Measurements from ENCODE around the gene NACC2. TPM values are rescaled to one million over a fixed set of nuclear protein-coding genes. Genes with fewer than 3 reads are reported as not detected.
A peak's percentile ranks its signal among the peaks of the same experiment; 100 is the strongest.

Gene NACC2
- total RNA-seq, 1 experiment from 2014 or later = 62.0 TPM

DNA sequence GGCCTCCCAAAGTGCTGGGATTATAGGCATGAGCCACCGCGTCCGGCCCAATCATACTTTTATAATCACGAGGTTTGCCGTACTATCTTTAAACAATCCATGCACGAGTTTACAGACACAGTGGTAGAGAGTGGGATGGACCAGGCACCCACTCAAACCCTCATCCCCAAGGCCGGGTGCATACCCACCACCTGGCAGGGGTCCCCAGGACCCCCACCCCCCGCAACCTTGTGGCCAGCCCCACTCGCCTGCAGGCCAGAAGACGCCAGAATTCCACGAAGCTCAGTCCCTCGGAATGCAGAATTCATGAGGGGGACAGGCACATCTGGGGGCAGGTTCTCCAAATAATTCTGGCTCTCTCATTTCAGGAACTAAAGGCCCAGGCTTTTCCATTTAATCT is 17.1 kb downstream of the NACC2 start:
- no peak for DNase-seq (ENCODE audit: low read depth, low spot score)
- Histone ChIP-seq H3K9me3 (ENCODE audit: control insufficient read depth, insufficient read depth, low read depth, low read length) (no peaks in the 10 kb centered on the region), H3K4me1 (ENCODE audit: control insufficient read depth, insufficient read depth, low read length) (peaks cover 52% of the 10 kb centered on the region), H3K27ac (ENCODE audit: low read length) (peak overlapping the region; percentile 69; the same call in 1 of the 2 replicates), H3K4me3 (ENCODE audit: low read depth in 2 of 2, low read length in 2 of 2) (no peak overlapping the region), H3K27me3 (ENCODE audit: control insufficient read depth, insufficient read depth, low read length) (no peaks in the 10 kb centered on the region), H3K36me3 (ENCODE audit: control insufficient read depth, insufficient read depth, low read length) (no peaks in the 10 kb centered on the region)
- BruUV-seq (replicated peaks) = no TSS peak
- in situ Hi-C loops (cut with HindIII; ENCODE audit: low pct_unique_long_range_greater_than_20kb, low sequenced_read_pairs) (no loop called here), intact Hi-C loops (cut with micrococcal nuclease; ENCODE audit: unreplicated experiment) (no loop called here)
- TF ChIP-seq POLR2AphosphoS5 (IDR thresholded peaks at IDR 0.05; ENCODE audit: low read depth, low read length) (no peak), TCF7L2 (IDR thresholded peaks at IDR 0.05; ENCODE audit: low read depth, low read length) (no peak), SIN3A (IDR thresholded peaks at IDR 0.05; ENCODE audit: borderline replicate concordance, insufficient read depth, low read depth, low read length) (no peak)
- TF ChIP-seq, protein P1, sequence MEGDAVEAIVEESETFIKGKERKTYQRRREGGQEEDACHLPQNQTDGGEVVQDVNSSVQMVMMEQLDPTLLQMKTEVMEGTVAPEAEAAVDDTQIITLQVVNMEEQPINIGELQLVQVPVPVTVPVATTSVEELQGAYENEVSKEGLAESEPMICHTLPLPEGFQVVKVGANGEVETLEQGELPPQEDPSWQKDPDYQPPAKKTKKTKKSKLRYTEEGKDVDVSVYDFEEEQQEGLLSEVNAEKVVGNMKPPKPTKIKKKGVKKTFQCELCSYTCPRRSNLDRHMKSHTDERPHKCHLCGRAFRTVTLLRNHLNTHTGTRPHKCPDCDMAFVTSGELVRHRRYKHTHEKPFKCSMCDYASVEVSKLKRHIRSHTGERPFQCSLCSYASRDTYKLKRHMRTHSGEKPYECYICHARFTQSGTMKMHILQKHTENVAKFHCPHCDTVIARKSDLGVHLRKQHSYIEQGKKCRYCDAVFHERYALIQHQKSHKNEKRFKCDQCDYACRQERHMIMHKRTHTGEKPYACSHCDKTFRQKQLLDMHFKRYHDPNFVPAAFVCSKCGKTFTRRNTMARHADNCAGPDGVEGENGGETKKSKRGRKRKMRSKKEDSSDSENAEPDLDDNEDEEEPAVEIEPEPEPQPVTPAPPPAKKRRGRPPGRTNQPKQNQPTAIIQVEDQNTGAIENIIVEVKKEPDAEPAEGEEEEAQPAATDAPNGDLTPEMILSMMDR (IDR thresholded peaks at IDR 0.05) = no peak
- TF ChIP-seq, protein P2, sequence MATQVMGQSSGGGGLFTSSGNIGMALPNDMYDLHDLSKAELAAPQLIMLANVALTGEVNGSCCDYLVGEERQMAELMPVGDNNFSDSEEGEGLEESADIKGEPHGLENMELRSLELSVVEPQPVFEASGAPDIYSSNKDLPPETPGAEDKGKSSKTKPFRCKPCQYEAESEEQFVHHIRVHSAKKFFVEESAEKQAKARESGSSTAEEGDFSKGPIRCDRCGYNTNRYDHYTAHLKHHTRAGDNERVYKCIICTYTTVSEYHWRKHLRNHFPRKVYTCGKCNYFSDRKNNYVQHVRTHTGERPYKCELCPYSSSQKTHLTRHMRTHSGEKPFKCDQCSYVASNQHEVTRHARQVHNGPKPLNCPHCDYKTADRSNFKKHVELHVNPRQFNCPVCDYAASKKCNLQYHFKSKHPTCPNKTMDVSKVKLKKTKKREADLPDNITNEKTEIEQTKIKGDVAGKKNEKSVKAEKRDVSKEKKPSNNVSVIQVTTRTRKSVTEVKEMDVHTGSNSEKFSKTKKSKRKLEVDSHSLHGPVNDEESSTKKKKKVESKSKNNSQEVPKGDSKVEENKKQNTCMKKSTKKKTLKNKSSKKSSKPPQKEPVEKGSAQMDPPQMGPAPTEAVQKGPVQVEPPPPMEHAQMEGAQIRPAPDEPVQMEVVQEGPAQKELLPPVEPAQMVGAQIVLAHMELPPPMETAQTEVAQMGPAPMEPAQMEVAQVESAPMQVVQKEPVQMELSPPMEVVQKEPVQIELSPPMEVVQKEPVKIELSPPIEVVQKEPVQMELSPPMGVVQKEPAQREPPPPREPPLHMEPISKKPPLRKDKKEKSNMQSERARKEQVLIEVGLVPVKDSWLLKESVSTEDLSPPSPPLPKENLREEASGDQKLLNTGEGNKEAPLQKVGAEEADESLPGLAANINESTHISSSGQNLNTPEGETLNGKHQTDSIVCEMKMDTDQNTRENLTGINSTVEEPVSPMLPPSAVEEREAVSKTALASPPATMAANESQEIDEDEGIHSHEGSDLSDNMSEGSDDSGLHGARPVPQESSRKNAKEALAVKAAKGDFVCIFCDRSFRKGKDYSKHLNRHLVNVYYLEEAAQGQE (IDR thresholded peaks at IDR 0.05; ENCODE audit: insufficient read depth in 1 of 2, low read depth in 2 of 2, low read length in 1 of 2) = no peak
- POLR2A ChIA-PET = no interaction called here
- ATAC-seq = no peak
- CTCF ChIA-PET = no interaction called here

DNA sequence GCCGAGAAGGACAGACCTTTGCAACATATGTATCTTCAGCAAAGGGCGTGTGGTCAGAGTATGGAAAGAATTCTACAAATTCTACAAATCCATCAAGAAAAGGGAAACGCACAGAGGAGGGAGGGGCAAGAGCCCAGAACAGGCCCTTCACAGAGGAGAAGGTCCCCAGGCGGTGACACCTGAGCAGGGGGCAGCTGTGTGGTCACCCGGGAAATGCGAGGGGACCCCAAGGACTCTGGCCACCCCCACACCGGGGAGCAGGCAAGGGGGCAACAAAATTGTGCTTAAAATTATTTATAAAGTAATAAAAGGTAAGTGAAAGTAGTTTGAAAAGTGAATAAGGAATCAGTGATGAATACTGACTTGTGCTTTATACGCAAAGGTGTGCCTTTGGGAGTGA is 17.6 kb downstream of the NACC2 start:
- intact Hi-C loops (cut with micrococcal nuclease; ENCODE audit: unreplicated experiment) = no loop called here
- Histone ChIP-seq H3K4me3 (ENCODE audit: low read depth in 2 of 2, low read length in 2 of 2) (no peak overlapping the region), H3K36me3 (ENCODE audit: control insufficient read depth, insufficient read depth, low read length) (no peaks in the 10 kb centered on the region), H3K27ac (ENCODE audit: low read length) (0 out of 2 replicates have a peak overlapping the region, but pooled peaks have one; percentile 34), H3K9me3 (ENCODE audit: control insufficient read depth, insufficient read depth, low read depth, low read length) (no peaks in the 10 kb centered on the region), H3K4me1 (ENCODE audit: control insufficient read depth, insufficient read depth, low read length) (peaks cover 47% of the 10 kb centered on the region), H3K27me3 (ENCODE audit: control insufficient read depth, insufficient read depth, low read length) (no peaks in the 10 kb centered on the region)
- DNase-seq (ENCODE audit: low read depth, low spot score) = no peak
- in situ Hi-C loops (cut with HindIII; ENCODE audit: low pct_unique_long_range_greater_than_20kb, low sequenced_read_pairs) = no loop called here
- TSS peak; percentile 48 for BruUV-seq (replicated peaks)
- TF ChIP-seq TCF7L2 (IDR thresholded peaks at IDR 0.05; ENCODE audit: low read depth, low read length) (no peak), SIN3A (IDR thresholded peaks at IDR 0.05; ENCODE audit: borderline replicate concordance, insufficient read depth, low read depth, low read length) (no peak), POLR2AphosphoS5 (IDR thresholded peaks at IDR 0.05; ENCODE audit: low read depth, low read length) (no peak)
- TF ChIP-seq, protein P1 (IDR thresholded peaks at IDR 0.05) = no peak
- TF ChIP-seq, protein P2 (IDR thresholded peaks at IDR 0.05; ENCODE audit: insufficient read depth in 1 of 2, low read depth in 2 of 2, low read length in 1 of 2) = no peak
- ChIA-PET POLR2A (no interaction called here), CTCF (no interaction called here)
- ATAC-seq = no peak
